Spleen (tissue), 11 donors: ENCODE data around the gene CACNA1C. TPM values are rescaled to one million over a fixed set of nuclear protein-coding genes. Genes with fewer than 3 reads are reported as not detected.

Experiments used
- DNase-seq: peaks from one replicate; pipeline ENCODE4 v3.0.0-alpha.2; 2020
- H3K27ac ChIP-seq, 8 donors: fragments of 200-600 bp; sonication (generic) in 7 of 8; 1 replicate in 4 of 8; 2 replicates in 4 of 8; pipeline versions ENCODE4 v1.5.0 to v1.8.0; 2016 to 2021; ENCODE audit warnings: inconsistent platforms in 4 of 8, mild to moderate bottlenecking in 4 of 8, moderate library complexity in 1 of 8
- H3K27me3 ChIP-seq, 7 donors: fragments of 200-600 bp; sonication (generic) in 6 of 7; replicated peaks in 1 of 7; 1 replicate in 4 of 7; 2 replicates in 3 of 7; pipeline versions ENCODE4 v1.5.0 to v1.8.0; 2016 to 2021; ENCODE audit warnings: inconsistent platforms in 3 of 7, mild to moderate bottlenecking in 1 of 7
- H3K36me3 ChIP-seq, 6 donors: fragments of 200-600 bp; sonication (generic) in 5 of 6; 1 replicate in 4 of 6; 2 replicates in 2 of 6; pipeline versions ENCODE4 v1.5.0 to v1.8.0; 2016 to 2021; ENCODE audit warnings: inconsistent platforms in 2 of 6
- H3K4me1 ChIP-seq, 6 donors: fragments of 200-600 bp; sonication (generic) in 5 of 6; 1 replicate in 3 of 6; 2 replicates in 3 of 6; pipeline versions ENCODE4 v1.5.0 to v1.8.0; 2016 to 2021; ENCODE audit warnings: inconsistent platforms in 3 of 6
- H3K4me3 ChIP-seq, 8 donors: fragments of 200-600 bp; sonication (generic) in 7 of 8; 1 replicate in 4 of 8; 2 replicates in 4 of 8; pipeline versions ENCODE4 v1.5.0 to v1.8.0; 2016 to 2021; ENCODE audit warnings: inconsistent platforms in 4 of 8, mild to moderate bottlenecking in 4 of 8, moderate library complexity in 2 of 8
- H3K9me3 ChIP-seq, 8 donors: fragments of 200-600 bp; sonication (generic) in 7 of 8; 1 replicate in 4 of 8; 2 replicates in 4 of 8; pipeline versions ENCODE4 v1.5.0 to v1.8.0; 2016 to 2021; ENCODE audit warnings: inconsistent platforms in 4 of 8
- POLR2A ChIP-seq, 3 donors: fragments of 450-650 bp; IDR thresholded peaks; one replicate each; pipeline ENCODE4 v1.5.1; 2017; ENCODE audit warnings: antibody characterized with exemption in 3 of 3, mild to moderate bottlenecking in 1 of 3
- POLR2AphosphoS5 ChIP-seq, 3 donors: sonication (generic); formaldehyde crosslinking; IDR thresholded peaks; one replicate each; pipeline ENCODE4 v1.5.1; 2017; ENCODE audit warnings: antibody characterized with exemption in 3 of 3
- WGBS, 5 donors: extraction: QIAGEN DNeasy Blood & Tissue Kit in 3 of 5; methylation state at CpG; one replicate each; pipeline versions ENCODE4 v1.1.5 to v1.1.7; 2013 to 2018; 5-methylcytosine and 5-hydroxymethylcytosine counted together
- intact Hi-C: fragments of 100-400 bp; cut with DNase I; formaldehyde crosslinking; loops from one replicate; pipeline ENCODE4 v1.15.0; 2023; ENCODE audit warnings: low total_unique reads
- polyA plus RNA-seq, 3 donors: library from polyadenylated mRNA; stranded (reverse); fragments of 200-250 nt; gene quantifications; one replicate each; pipeline ENCODE4 v1.2.1, GENCODE V29; 2013
- total RNA-seq, 7 donors: library from RNA; depleted of rRNA in 3 of 7; stranded (reverse); fragments of >200 nt in 3 of 7; fragmentation: NEBNext Ultra II Directional in 4 of 7; extraction: Animal tissue kit (Norgen Biotek cat#: 25700) in 4 of 7; gene quantifications; one replicate each; pipeline versions ENCODE4 v1.1.0 to v1.2.1, GENCODE V29; 2016 to 2021
- TF ChIP-seq, protein P1 (sequence below), 11 experiments: fragments of 200-600 bp in 7 of 11; fragments of 450-650 bp in 4 of 11; sonication (generic) in 4 of 11; IDR thresholded peaks in 8 of 11; conservative IDR thresholded peaks in 3 of 11; 1 replicate in 7 of 11; 2 replicates in 4 of 11; pipeline versions ENCODE4 v1.4.0 to v1.8.0; 2016 to 2021; ENCODE audit warnings: antibody characterized with exemption in 11 of 11, inconsistent platforms in 4 of 11, mild to moderate bottlenecking in 1 of 11
- donor health status: healthy with polysubstance abuse.
- donor health status: DM: no; HTN: no; CAD: no; lungs with moderate emphysema.
- donor health status: DM: no; HTN: no; CAD: no.
- donor health status: Bipolar disorder and iron deficiency.
- donor health status: healthy.
- donor health status: DM: no; HTN: no; CAD: no.
- donor health status: DM: yes; HTN: yes; CAD: no.

Gene CACNA1C
- total and polyA plus RNA-seq, 10 donors: 0.67 to 27.6 (median 18.4) TPM

DNA sequence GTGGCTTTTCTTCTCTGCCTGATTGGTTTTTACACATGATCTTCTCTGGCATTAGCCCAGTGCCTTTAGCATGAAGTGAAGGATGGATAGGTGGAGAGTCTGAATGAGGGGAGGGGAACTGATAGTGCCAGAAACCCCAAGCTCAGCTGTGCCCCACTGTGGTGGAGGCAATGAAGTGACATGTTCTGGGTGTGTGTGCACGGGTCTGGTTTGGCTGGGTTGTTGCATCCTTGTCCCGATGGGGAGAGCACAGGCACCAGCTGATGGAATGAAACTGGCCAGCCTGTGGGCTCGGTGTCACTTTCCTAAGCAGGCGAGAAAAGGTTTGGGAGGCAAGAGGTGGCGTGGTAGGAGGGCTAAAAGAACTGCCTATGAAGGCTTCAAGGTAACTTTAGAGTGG is 65.3 kb downstream of the CACNA1C start:
- DNase-seq: peak; percentile 46
- Histone ChIP-seq H3K9me3 (no peaks in the 10 kb centered on the region), H3K27ac (no peak overlapping the region), H3K4me3 (no peak overlapping the region), H3K27me3 (no peaks in the 10 kb centered on the region), H3K4me1 (peaks cover 0 to 8% (median 0%) of the 10 kb centered on the region in 6 donors), H3K36me3 (peaks cover 0 to 10% (median 0%) of the 10 kb centered on the region in 6 donors)
- TF ChIP-seq POLR2AphosphoS5 (IDR thresholded peaks at IDR 0.05) (no peak), POLR2A (IDR thresholded peaks at IDR 0.05) (no peak)
- TF ChIP-seq, protein P1, sequence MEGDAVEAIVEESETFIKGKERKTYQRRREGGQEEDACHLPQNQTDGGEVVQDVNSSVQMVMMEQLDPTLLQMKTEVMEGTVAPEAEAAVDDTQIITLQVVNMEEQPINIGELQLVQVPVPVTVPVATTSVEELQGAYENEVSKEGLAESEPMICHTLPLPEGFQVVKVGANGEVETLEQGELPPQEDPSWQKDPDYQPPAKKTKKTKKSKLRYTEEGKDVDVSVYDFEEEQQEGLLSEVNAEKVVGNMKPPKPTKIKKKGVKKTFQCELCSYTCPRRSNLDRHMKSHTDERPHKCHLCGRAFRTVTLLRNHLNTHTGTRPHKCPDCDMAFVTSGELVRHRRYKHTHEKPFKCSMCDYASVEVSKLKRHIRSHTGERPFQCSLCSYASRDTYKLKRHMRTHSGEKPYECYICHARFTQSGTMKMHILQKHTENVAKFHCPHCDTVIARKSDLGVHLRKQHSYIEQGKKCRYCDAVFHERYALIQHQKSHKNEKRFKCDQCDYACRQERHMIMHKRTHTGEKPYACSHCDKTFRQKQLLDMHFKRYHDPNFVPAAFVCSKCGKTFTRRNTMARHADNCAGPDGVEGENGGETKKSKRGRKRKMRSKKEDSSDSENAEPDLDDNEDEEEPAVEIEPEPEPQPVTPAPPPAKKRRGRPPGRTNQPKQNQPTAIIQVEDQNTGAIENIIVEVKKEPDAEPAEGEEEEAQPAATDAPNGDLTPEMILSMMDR (IDR thresholded peaks at IDR 0.05 in 8 of 11, conservative IDR thresholded peaks at IDR 0.05 in 3 of 11): no peak
- 81 to 93% (median 86%) methylated on average over 5 of the region's 5 CpGs for WGBS, 5 donors
- intact Hi-C loops: no loop called here

DNA sequence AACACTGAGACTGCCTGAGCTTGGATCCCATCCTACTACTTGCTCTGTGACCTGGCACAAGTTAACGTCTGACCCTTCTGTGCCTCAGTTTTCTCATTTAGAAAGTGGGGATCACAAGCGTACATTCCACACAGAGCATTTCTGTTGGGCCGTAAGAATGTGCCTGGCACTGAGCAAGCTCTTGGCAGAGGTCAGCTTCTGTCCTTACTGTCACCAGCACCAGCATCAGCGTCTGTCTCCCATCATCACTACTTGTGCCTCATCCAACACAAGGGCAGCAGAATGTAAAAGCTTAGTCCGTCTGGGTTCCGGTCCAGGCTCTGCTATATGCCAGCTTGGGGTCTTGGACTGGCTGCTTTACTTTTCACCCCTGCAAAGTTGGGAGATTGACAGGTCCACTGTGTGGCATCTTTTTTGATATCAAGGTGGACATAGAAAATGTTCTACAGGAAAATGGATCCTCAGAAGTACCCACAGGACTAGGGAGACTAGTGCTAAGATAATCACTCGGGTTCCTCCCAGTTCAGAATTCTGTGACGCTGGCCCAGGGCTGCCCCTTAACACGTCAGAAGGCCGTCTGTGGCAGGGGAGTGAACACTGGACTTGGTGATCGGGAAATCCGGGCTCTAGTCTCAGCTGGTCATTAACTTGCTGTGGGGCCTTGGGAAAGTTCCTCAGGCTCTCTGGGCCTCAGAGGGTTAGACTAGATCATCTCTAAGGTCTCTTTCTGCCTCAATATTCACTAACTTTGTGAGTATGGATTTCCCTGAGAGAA is 65.9 kb downstream of the CACNA1C start:
- intact Hi-C loops: no loop called here
- Histone ChIP-seq H3K4me3 (no peak overlapping the region), H3K27me3 (no peaks in the 10 kb centered on the region), H3K9me3 (no peaks in the 10 kb centered on the region), H3K36me3 (peaks cover 0 to 10% (median 0%) of the 10 kb centered on the region in 6 donors), H3K4me1 (peaks cover 0 to 8% (median 0%) of the 10 kb centered on the region in 6 donors), H3K27ac (no peak overlapping the region)
- 84 to 89% (median 86%) methylated on average over 11 to 12 of the region's 12 CpGs for WGBS, 5 donors
- peak; percentile 45 for DNase-seq
- TF ChIP-seq POLR2A (IDR thresholded peaks at IDR 0.05) (no peak), POLR2AphosphoS5 (IDR thresholded peaks at IDR 0.05) (no peak)
- TF ChIP-seq, protein P1 (IDR thresholded peaks at IDR 0.05 in 8 of 11, conservative IDR thresholded peaks at IDR 0.05 in 3 of 11): no peak

DNA sequence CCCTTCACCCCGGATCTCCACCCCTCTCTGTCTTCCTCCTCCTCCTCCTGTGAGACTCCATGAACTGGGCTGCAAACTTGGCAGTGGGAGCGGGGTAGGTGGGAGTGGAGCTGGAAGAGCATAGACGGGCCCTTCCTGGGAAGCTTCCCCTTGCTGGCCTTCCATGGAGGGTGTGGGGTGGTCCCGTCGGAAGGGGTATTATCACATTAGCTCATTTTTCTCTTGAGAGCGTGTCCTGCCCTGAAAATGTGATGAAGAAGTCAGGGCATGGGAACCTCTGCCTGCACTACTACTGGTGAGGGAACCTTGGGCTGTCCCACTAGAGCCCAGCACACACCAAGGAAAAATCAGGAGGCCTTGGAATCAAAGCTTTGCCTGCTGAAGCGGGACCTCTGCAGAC is 66.5 kb downstream of the CACNA1C start:
- Histone ChIP-seq H3K27me3 (no peaks in the 10 kb centered on the region), H3K4me1 (peaks cover 0 to 8% (median 0%) of the 10 kb centered on the region in 6 donors), H3K4me3 (no peak overlapping the region), H3K27ac (no peak overlapping the region), H3K9me3 (no peaks in the 10 kb centered on the region), H3K36me3 (peaks cover 0 to 10% (median 0%) of the 10 kb centered on the region in 6 donors)
- TF ChIP-seq POLR2A (IDR thresholded peaks at IDR 0.05) (no peak), POLR2AphosphoS5 (IDR thresholded peaks at IDR 0.05) (no peak)
- TF ChIP-seq, protein P1 (IDR thresholded peaks at IDR 0.05 in 8 of 11, conservative IDR thresholded peaks at IDR 0.05 in 3 of 11): no peak
- intact Hi-C loops: no loop called here
- DNase-seq: peak; percentile 31
- WGBS, 5 donors: 81 to 95% (median 86%) methylated on average over 7 of the region's 7 CpGs

DNA sequence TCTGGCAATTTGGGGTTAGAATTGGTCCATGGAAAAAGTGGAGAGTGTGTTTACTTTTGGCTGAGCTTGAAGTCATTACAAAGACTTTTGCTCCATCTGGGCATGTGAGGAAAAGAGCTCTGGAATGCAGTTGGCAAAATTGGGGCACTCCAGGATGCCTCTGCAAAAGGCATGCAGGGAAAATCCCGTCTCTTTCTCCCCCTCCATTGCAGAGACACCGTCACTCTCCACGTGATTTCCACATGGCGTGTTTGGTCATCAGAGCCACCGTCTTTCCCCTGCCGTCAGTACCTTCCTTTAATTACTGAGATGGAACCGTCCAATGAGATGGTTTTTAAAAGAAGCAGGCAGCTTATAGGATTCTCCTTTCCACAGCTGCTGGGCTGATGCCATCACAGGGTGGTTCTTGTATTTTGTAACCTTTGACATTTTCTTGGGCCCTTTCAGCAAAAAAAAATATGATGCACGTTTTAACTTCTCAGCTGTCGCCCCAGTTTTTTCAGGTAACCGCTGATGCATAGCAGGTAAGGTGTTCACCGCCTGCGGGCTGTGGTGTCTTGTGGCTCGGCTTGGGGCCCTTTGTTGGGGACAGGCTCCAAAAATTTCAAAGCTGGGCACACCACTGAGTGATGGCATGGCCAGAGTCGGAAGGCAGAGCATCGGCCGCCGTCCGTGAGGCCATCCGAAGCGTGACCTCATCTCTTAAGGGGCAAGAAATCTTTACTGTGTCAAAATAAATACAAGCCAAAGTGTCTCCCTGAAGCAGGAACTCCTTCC is 68.4 kb downstream of the CACNA1C start:
- Histone ChIP-seq H3K36me3 (no peaks in the 10 kb centered on the region), H3K4me1 (peaks cover 0 to 8% (median 0%) of the 10 kb centered on the region in 6 donors), H3K27ac (no peak overlapping the region), H3K4me3 (no peak overlapping the region), H3K27me3 (no peaks in the 10 kb centered on the region), H3K9me3 (no peaks in the 10 kb centered on the region)
- intact Hi-C loops: no loop called here
- WGBS, 5 donors: 84 to 93% (median 88%) methylated on average over 20 of the region's 20 CpGs
- no peak for TF ChIP-seq POLR2A (IDR thresholded peaks at IDR 0.05)
- TF ChIP-seq POLR2AphosphoS5 (IDR thresholded peaks at IDR 0.05): no peak
- no peak for DNase-seq
